MM.1S (cell line): ENCODE results near the gene RNF217.

ENCODE experiments used
- DNase-seq: peaks from one replicate; pipeline ENCODE4 v3.0.0-alpha.2; 2015
- H2AFZ ChIP-seq: fragments of 300-600 bp; sonication (generic); 2 replicates; pipeline ENCODE4 v1.6.0; 2016; ENCODE audit warnings: antibody characterized with exemption, low read length
- H3F3A ChIP-seq: fragments of 300-600 bp; sonication (generic); 2 replicates; pipeline ENCODE4 v1.6.1; 2016; ENCODE audit warnings: mild to moderate bottlenecking, antibody characterized with exemption, low read length, moderate library complexity, mixed read lengths; ENCODE audit not compliant: insufficient read depth
- H3K27ac ChIP-seq: fragments of 300-600 bp; sonication (generic); 2 replicates; pipeline ENCODE4 v1.5.1; 2016; ENCODE audit warnings: mild to moderate bottlenecking, low read length
- H3K27me3 ChIP-seq: fragments of 300-600 bp; sonication (generic); replicated peaks from 2 replicates; pipeline ENCODE4 v1.6.0; 2016; ENCODE audit warnings: low read length; ENCODE audit not compliant: insufficient read depth
- H3K36me3 ChIP-seq: fragments of 300-600 bp; sonication (generic); replicated peaks from 2 replicates; pipeline ENCODE4 v1.6.1; 2016; ENCODE audit warnings: mild to moderate bottlenecking, low read length, mixed read lengths; ENCODE audit not compliant: insufficient read depth
- H3K4me1 ChIP-seq: fragments of 300-600 bp; sonication (generic); 2 replicates; pipeline ENCODE4 v1.6.1; 2016; ENCODE audit warnings: low read length, mixed read lengths
- H3K4me2 ChIP-seq: fragments of 300-600 bp; sonication (generic); 2 replicates; pipeline ENCODE4 v1.6.0; 2016; ENCODE audit warnings: low read depth, low read length
- H3K4me3 ChIP-seq: fragments of 300-600 bp; sonication (generic); 2 replicates; pipeline ENCODE4 v1.5.1; 2016; ENCODE audit warnings: low read length, mixed read lengths
- H3K79me2 ChIP-seq: fragments of 300-600 bp; sonication (generic); 2 replicates; pipeline ENCODE4 v1.6.1; 2016; ENCODE audit warnings: mixed run types, low read length, mixed read lengths
- H3K9ac ChIP-seq: fragments of 300-600 bp; sonication (generic); 2 replicates; pipeline ENCODE4 v1.6.1; 2016; ENCODE audit warnings: low read length, mixed read lengths
- H3K9me2 ChIP-seq: fragments of 300-600 bp; sonication (generic); replicated peaks from 2 replicates; pipeline ENCODE4 v1.6.1; 2016; ENCODE audit warnings: mild to moderate bottlenecking, low read length, mixed read lengths; ENCODE audit not compliant: insufficient read depth
- H3K9me3 ChIP-seq: fragments of 300-600 bp; sonication (generic); replicated peaks from 2 replicates; pipeline ENCODE4 v1.6.1; 2016; ENCODE audit warnings: mild to moderate bottlenecking, low read length, mixed read lengths; ENCODE audit not compliant: insufficient read depth
- H4K20me1 ChIP-seq: fragments of 300-600 bp; sonication (generic); 2 replicates; pipeline ENCODE4 v1.6.1; 2016; ENCODE audit warnings: mild to moderate bottlenecking, low read length, moderate library complexity, mixed read lengths; ENCODE audit not compliant: insufficient read depth
- CTCF ChIP-seq: fragments of 300-600 bp; sonication (generic); IDR thresholded peaks from 2 replicates; pipeline ENCODE4 v1.5.1; 2016; ENCODE audit warnings: antibody characterized with exemption, low read length, mixed read lengths
- EZH2 ChIP-seq: fragments of 300-600 bp; sonication (generic); optimal IDR thresholded peaks from 2 replicates; pipeline ENCODE3; 2017; ENCODE audit warnings: low read depth, mild to moderate bottlenecking, antibody characterized with exemption, low read length, mixed read lengths
- EZH2phosphoT487 ChIP-seq: fragments of 300-600 bp; sonication (generic); IDR thresholded peaks from 2 replicates; pipeline ENCODE4 v1.6.1; 2018; ENCODE audit warnings: antibody characterized with exemption, low read length

Gene RNF217

GRCh38 chr6:124987999-124988591, 25.9 kb downstream of the RNF217 start:
- Histone ChIP-seq H3F3A (no peaks in the 10 kb centered on the region), H3K9ac (no peak overlapping the region), H3K4me3 (no peak overlapping the region), H3K9me3 (no peaks in the 10 kb centered on the region), H3K27me3 (no peaks in the 10 kb centered on the region), H3K4me1 (no peaks in the 10 kb centered on the region), H2AFZ (no peak overlapping the region), H3K27ac (no peak overlapping the region), H3K79me2 (no peaks in the 10 kb centered on the region), H3K36me3 (no peaks in the 10 kb centered on the region), H3K9me2 (no peaks in the 10 kb centered on the region), H3K4me2 (no peak overlapping the region), H4K20me1 (no peaks in the 10 kb centered on the region)
- no peak for DNase-seq
- TF ChIP-seq EZH2phosphoT487 (no peak), CTCF (no peak), EZH2 (no peak)

- no peak for TF ChIP-seq EZH2
- no peak for TF ChIP-seq CTCF
- no peak for TF ChIP-seq EZH2phosphoT487
- H3K27me3 ChIP-seq = no peaks in the 10 kb centered on the region
- H3K9me2 ChIP-seq = no peaks in the 10 kb centered on the region
- H3K9me3 ChIP-seq = no peaks in the 10 kb centered on the region
- no peak overlapping the region for H3K4me2 ChIP-seq
- H3K4me1 ChIP-seq = no peaks in the 10 kb centered on the region
- no peak for DNase-seq
- no peak overlapping the region for H3K9ac ChIP-seq
- H3K27ac ChIP-seq = no peak overlapping the region
- no peaks in the 10 kb centered on the region for H3F3A ChIP-seq
- no peaks in the 10 kb centered on the region for H4K20me1 ChIP-seq
- no peak overlapping the region for H3K4me3 ChIP-seq
- H2AFZ ChIP-seq = no peak overlapping the region
- H3K79me2 ChIP-seq = no peaks in the 10 kb centered on the region
- no peaks in the 10 kb centered on the region for H3K36me3 ChIP-seq
Measured at GRCh38 chr6:124989136-124989983, 27.1 kb downstream of the RNF217 start.

- TF ChIP-seq EZH2 = no peak
- no peak for TF ChIP-seq EZH2phosphoT487
- no peak for TF ChIP-seq CTCF
- Histone ChIP-seq H3K79me2 (no peaks in the 10 kb centered on the region), H3K27me3 (no peaks in the 10 kb centered on the region)
Measured at GRCh38 chr6:124990988-124991387, 28.8 kb downstream of the RNF217 start.

More at GRCh38 chr6:124990988-124991387, 28.8 kb downstream of the RNF217 start:
- H3K36me3 ChIP-seq = no peaks in the 10 kb centered on the region
- no peak for DNase-seq
- H3K4me3 ChIP-seq = no peak overlapping the region
- no peaks in the 10 kb centered on the region for H3K4me1 ChIP-seq
- no peaks in the 10 kb centered on the region for H3K9me2 ChIP-seq
- no peak overlapping the region for H3K27ac ChIP-seq
- no peak overlapping the region for H3K9ac ChIP-seq
- no peaks in the 10 kb centered on the region for H3F3A ChIP-seq
- H2AFZ ChIP-seq = no peak overlapping the region
- no peak overlapping the region for H3K4me2 ChIP-seq
- H4K20me1 ChIP-seq = no peaks in the 10 kb centered on the region
- H3K9me3 ChIP-seq = no peaks in the 10 kb centered on the region
